Esophagus muscularis mucosa (tissue), 4 donors: ENCODE results near the gene RFTN1.

Source experiments
- CTCF ChIP-seq, 3 experiments: fragments of 200-600 bp in 2 of 3; fragments of 450-650 bp in 1 of 3; sonication (generic) in 2 of 3; IDR thresholded peaks; one replicate each; pipeline ENCODE4 v1.5.1; 2017 to 2019; ENCODE audit warnings: antibody characterized with exemption in 3 of 3, mild to moderate bottlenecking in 2 of 3, moderate library complexity in 1 of 3
- EP300 ChIP-seq: sonication (generic); formaldehyde crosslinking; IDR thresholded peaks from one replicate; pipeline ENCODE4 v1.6.1; 2017; ENCODE audit warnings: antibody characterized with exemption
- POLR2A ChIP-seq: fragments of 450-650 bp; IDR thresholded peaks from one replicate; pipeline ENCODE4 v1.6.1; 2017; ENCODE audit warnings: antibody characterized with exemption, moderate library complexity, mild to moderate bottlenecking, low read depth
- POLR2AphosphoS5 ChIP-seq, 2 donors: sonication (generic); formaldehyde crosslinking; IDR thresholded peaks; one replicate each; pipeline ENCODE4 v1.6.1; 2017; ENCODE audit warnings: antibody characterized with exemption in 2 of 2

GRCh38 chr3:16508591-16508995 is 4.9 kb downstream of the RFTN1 start:
- no peak for TF ChIP-seq POLR2A
- no peak for TF ChIP-seq CTCF (IDR thresholded peaks at IDR 0.05)
- TF ChIP-seq POLR2AphosphoS5 (IDR thresholded peaks at IDR 0.05), result no peak
- TF ChIP-seq EP300, result no peak
